Measurements from ENCODE around the gene DPY19L2. TPM values are rescaled to one million over a fixed set of nuclear protein-coding genes. Genes with fewer than 3 reads are reported as not detected.
"Not testable (repeated sequence)": the region's sequence is repeated elsewhere in the genome, so short reads cannot be mapped to it uniquely, and the experiment has no call there.

The DPY19L2 gene
- 4.1 and 5.4 TPM in 2 replicates for total RNA-seq (2014; rRNA removed; shearing (Covaris generic))

DNA sequence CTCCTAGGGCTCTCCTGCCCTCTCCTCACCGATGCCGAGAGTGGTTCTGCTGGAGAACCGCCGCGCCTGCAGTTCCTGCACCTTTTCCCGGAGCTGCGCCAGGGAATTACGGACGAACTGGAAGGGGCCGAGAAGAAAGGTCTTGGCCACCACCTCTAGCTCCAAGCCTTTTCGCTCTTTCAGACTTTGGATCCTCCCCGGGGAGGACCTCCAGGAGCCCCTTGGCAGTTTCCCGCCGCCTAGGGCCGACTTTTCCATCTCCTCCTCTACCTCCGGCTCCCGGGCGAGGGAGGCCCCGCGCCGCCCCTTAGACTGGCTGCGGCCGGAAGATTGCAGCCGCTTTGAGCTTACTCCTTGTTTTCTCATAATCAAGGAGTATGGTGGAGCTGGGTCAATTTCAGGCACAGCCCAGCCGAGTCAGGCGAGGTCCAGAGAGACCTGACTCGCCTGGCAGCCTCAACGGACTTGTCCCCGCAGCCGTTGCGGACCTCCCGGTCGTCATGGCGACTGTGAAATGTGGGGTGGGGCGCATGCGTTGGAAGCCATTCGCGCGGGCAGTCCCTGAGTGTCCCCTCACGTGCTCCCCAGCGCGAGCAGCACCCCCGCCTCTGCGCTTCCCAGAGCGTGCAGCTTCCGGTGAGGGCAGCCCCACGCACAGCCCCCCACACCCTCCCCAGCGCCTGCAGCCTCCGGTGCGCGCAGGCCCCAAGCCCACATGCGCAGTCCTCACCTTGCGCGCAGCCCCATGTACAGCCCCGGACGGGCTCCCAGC lies at the start of gene DPY19L2:
Gene DPY19L2 (minus strand): TSS at position 466 of the 772 bp plus-strand sequence. CDS start 100 bp downstream, at position 366.
- DNase-seq (ENCODE audit: low read depth) = peak; percentile 77

DNA sequence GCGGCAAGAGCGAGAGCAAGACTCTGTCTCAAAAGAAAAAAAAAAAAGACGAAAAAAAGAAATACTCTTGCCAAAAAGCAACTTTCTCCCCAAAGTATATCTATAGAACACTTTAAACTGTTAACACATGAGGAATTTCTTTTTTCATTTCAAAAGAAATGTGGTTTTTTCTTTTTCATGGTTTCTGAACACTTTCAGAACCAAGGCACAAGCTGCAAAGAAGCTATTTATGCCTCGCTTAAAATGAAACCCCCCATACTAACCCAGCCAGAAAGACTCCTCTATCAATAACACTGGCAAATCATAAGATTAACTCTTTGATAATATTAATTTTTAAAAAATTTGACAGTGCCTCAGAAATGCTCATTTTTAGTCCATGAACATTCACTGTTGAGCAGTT lies 48.6 kb upstream of the DPY19L2 start:
- DNase-seq (ENCODE audit: low read depth) = not testable (repeated sequence)

DNA sequence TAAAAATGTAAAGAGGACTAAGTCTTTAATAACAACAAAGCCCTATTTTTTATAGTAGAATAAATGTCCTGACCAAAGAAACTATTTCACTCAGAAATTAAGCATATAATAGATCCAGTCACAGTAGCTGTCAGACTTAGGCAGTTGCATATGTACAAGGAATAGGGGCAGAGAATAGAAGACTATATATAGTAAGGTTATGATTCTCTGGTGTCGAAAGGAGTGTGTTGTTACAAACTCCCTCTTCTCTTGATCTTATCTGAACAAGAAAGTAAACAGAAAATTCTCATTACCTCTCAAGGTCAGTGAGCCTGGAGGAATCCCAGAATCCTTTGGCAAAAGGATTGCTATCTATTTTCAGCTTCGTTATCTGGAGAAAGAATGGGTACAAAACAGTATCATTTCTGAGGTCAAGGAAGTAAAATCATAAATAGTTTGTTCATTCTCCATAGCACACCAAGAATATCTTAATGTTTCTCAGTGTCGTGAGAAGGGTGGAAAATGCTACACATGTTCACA lies 46.9 kb upstream of the DPY19L2 start:
- DNase-seq (ENCODE audit: low read depth) = not testable (repeated sequence)

DNA sequence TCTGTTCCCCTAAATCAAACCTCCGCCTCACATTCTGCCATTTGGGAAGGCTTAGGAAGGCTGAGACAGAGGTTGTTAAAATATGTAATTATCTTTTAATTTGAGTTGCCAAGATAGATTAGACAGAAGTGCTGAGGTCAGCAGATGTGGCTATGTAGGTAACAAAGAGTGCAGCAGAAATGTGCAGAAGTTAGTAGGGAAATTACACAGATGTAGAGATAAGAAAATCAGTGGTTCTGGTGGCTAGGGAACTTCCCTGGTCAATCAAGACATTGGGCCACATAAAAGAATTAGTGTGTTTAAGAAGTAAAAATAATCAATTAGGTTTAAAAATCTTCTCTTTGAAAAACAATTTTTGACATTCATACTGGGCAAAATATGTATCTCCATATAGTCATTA lies 46.1 kb upstream of the DPY19L2 start:
- DNase-seq (ENCODE audit: low read depth) = not testable (repeated sequence)

DNA sequence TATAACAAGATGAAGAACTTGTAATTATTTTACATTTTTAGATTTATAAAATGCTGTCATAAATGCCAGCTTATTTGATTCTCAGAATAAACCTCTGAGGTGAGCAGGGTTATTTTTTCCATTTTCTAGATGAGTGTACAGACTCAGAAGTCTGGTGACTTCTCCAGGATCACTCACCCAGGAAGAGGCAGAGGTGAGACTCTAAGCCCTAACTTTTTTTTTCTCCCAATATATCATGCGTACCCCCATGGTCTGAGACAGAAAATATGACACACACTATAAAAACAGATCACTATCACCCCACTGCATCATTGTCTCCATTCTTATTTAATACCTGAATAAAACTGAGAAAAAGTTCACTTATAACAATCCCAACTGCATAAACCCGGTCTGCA lies 45.4 kb upstream of the DPY19L2 start:
- not testable (repeated sequence) for DNase-seq (ENCODE audit: low read depth)

DNA sequence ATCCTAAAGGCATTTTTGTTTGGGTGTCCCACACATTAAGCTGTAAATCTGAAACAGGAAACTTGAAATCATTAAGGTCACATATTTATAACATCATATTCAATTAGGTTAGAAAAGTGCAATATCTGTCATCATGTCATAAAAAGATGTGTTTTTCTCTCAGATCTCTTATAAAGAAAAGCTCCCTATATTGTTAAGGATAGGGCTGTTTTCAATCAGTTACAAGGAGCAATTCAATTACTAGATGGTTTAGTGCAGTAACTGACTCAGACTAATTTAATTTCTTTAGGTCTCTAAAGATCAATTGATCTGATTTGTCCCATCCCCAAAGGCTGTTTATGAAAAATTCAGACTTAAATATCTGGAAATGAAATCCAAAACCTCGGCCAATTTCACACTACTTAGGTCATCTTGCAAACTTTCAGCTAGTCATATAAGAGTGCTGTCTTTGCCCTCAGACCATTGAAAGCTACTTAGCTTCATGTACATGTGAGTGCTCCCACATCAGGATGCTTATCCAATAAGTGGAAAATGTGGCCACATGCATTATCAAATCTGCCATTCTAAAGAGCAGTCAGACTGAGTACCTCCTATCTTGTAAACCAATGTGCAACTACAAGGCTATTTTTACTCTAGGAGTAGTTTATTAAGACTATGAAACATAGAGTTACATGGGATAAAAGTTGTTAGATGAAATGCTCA lies 44.8 kb upstream of the DPY19L2 start:
- not testable (repeated sequence) for DNase-seq (ENCODE audit: low read depth)

DNA sequence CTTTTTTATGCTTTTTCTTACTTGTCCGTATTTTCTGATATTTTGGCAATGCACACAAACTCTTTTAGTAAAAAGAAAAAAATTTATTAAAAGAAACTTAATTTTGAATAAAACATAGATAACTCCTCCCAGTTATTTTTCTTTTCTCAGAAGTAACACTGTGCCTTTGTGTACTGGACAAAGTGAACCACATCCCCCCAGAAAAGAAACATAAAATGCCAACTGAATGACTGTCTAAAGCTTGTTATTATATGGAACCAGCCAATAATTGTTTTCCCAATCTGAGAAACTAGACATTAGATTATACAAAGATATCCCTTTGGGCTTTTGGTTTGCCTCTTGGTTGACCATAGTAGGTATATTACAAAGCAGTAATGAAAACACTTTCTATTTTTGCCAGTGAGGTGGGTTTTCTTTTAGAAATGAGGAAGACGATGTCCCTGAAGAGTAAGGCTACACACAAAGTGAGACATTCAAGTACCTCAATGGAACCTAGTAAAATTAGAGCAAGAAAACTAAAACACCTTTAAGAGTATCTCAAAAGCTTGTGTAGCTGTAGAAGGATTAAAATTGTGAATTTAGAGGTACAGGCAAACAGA lies 44.2 kb upstream of the DPY19L2 start:
- DNase-seq (ENCODE audit: low read depth) = not testable (repeated sequence)

DNA sequence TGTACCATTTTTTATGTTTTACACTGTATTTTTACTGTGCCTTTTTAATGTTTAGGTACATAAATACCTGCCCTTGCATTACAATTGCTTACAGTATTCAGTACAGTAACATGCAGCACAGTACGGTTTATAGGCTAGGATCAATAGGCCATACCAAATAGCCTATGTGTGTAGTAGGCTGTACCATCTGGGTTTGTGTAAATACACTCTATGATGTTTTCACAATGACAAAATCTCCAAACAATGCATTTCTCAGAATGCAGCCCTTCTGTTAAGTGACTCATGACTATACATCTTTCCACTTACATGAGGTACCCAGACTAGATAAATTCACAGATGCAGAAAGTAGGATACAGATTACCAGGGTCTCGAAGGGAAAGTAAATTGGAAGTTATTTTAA lies 43.0 kb upstream of the DPY19L2 start:
- not testable (repeated sequence) for DNase-seq (ENCODE audit: low read depth)

DNA sequence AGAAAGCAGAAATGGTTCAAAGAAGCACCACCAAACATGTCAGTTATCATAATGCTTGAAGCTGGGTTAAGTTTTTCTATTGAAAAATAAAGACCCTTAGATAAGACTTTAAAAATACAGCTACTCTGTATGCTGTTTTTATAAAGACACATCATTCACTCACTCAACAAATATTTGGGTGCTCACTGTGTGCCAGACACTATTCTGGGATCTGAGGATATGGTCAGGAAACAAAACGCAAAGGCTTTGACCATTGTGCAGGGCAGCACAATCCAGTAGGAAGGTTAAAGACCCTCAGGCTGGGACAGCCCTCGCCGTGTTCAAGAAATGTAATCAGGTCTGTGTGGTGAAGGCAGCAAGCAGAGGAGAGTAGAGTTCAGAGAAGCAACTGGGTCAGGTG lies 38.0 kb upstream of the DPY19L2 start:
- no peak for DNase-seq (ENCODE audit: low read depth)

DNA sequence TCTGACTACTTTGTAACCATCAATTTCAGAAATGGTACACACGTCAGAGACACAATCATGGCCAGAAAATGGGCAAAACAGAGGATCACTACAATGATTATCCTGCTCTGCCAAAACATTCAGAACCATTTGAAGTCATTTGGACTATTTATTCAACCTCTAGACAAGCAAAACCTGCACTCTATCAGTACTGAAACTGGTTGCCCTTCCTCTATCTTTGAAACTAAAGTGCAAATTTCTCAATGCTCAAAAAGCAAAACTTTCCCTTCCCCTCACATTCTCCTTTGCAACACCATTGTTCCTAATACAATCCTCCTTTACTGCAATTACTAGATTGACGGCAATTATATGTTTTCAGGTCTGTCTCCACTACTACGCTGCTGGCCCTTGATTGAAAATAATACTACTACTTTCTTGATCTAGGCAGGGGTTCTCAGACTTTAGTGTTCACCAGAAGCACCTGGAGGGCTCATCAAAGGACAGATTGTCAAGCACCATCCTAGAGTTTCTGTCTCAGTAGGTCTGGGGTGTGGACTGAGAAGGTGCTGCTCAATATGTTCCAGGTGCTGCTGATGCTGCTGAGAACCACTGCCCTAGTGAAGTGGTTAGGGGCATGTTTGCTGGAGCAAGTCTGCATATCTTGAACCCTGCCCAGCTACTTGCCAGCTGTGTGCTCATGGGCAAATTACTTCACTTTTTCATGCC lies 31.5 kb upstream of the DPY19L2 start:
- DNase-seq (ENCODE audit: low read depth) = not testable (repeated sequence)

DNA sequence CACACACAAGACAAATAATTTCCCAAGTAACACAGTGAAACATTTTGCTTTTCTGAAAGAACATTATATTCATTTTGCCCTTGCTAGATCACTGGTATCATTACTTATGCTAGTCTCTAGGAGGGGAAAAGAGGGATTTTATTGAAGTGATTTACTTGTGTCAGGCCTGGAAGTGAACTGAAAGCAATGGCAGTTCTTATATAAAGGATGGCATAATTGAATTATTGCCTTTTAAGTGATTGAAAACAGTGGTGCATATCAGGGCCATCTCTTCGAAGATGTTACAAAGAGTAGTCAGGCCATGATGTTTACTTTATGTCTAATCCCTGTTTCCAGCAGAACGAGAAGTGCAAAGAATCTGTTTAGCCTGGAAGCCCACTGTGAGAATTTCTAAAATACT lies 30.7 kb upstream of the DPY19L2 start:
- not testable (repeated sequence) for DNase-seq (ENCODE audit: low read depth)

DNA sequence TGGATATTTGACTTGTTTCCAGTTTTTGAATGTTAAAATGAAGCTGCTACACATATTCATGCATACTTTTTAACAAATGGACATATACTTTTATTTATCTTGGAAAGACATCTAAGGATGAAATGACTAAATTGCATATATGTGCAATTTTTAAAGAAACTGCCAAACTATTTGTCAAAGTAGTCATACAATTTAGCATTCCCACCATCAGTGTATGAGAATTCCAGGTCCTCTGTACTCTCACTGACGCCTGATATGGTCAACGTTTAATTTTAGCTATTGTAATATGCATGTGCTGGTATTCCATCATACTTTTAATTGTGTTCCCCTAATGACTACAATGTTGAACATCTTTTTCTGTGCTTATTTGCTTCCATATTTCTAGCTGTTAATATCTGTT lies 22.5 kb upstream of the DPY19L2 start:
- DNase-seq (ENCODE audit: low read depth) = not testable (repeated sequence)

DNA sequence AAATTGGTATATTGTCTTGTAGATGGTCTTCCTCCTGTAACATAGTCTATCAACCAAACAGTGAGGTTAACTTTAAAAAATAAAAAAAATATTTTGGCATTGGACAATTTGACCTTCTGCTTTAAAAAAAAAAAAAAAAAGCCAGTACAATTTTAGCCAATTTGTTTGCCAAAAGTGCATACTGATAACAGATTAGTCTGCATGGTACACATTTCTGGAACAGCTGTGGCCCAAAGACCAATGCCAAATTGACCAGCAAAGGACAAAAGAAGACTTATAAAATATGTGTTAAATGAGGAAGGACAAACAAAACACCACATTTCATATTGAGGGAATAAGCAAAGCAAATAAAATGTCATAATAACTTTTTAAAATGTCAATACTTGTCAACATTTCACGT lies 20.8 kb upstream of the DPY19L2 start:
- DNase-seq (ENCODE audit: low read depth) = not testable (repeated sequence)

DNA sequence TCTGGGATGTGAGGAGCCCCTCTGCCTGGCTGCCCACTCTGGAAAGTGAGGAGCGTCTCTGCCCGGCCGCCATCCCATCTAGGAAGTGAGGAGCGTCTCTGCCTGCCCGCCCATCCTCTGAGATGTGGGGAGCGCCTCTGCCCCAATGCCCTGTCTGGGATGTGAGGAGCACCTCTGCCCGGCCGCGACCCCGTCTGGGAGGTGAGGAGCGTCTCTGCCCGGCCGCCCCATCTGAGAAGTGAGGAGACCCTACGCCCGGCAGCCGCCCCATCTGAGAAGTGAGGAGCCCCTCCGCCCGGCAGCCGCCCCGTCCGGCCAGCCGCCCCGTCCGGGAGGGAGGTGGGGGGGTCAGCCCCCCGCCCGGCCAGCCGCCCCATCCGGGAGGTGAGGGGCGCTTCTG lies 18.3 kb upstream of the DPY19L2 start:
- not testable (repeated sequence) for DNase-seq (ENCODE audit: low read depth)

DNA sequence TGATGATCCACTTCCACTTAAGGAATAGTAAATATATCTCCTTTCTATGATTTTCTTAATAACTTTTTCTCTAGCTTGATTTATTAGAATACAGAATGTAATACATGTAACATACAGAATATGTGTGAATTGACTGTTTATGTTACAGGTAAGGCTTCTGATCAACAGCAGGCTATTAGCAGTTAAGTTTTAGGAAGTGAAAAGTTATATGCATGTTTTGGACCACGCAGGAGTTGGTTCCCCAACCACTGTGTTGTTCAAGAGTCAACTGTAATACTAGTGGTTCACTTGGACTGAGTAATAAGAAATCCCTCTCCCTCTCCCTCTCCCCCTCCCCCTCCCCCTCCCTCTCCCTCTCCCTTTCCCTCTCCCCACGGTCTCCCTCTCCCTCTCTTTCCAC lies 17.5 kb upstream of the DPY19L2 start:
- not testable (repeated sequence) for DNase-seq (ENCODE audit: low read depth)

DNA sequence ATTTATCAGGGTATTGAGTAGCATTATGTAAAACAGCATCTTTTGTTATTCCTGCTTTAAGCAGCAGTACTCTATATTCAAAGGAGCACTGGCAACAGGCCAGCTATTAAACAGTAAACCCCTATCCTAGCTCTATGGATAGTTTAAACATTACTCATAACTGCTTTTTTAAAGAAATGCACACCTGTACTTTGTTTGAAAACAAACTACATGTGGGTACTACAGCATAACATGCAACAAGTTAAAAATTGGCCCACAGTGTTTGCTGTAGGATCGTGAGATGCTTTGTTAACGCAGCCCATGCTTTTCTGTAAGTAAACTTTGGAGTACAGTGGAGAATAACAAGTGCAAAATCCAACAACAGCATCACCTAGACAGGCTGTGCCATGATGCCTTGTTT lies 14.3 kb upstream of the DPY19L2 start:
- DNase-seq (ENCODE audit: low read depth) = not testable (repeated sequence)

DNA sequence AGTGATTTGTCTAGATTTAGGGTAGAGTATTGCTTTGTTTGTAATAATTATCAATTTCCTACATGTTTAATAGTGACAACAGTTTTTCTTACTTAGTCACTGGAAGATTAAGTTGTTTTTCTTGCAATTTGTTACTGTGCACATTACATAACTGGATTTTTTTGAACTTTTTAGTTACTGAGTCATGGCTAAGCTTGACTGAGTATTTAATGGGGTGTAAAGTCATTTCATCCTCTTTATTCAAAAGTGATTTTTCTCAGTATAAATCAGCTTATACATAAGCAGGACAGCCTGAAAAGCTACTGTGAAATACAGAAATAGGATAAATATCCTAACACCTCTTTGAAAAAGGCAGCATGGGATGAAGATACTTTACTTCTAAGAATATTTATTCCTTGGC lies 12.5 kb upstream of the DPY19L2 start:
- not testable (repeated sequence) for DNase-seq (ENCODE audit: low read depth)

DNA sequence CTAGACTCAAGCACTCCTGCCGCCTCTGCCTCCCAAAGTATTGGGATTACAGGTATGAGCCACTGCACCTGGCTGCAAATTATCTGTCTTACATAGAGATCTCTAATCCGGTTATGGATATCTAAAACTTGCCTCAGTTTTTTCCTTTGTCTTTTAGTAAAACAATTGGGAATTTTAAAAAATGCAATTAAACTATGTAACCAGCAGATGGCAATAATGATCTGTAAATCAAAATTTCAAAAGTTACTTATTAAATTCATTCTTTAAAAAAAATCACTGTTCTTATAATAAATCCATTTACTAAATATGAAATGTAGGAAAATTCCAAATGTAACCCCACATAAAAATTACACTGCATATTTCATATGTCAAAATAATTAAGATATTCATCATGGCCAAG lies 4.3 kb upstream of the DPY19L2 start:
- DNase-seq (ENCODE audit: low read depth) = not testable (repeated sequence)

DNA sequence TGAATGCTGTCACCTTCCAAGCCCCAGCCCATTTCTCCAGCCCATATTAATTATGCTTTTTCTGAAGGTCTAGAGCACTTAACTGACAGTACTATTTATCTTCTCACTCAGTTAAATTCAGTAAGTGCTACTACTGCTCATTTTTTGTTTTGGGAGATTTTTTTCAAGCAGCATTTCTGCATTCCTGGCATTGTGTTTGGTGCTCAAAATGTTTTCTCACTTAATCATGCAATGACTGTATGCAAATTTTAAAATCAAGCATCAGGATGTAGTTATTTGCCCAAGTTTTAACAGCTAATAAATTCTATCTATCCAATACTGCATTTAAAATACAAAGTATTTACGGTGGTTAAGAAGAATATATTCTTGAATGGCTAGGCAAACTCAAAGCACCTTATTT lies 1.6 kb upstream of the DPY19L2 start:
- not testable (repeated sequence) for DNase-seq (ENCODE audit: low read depth)

DNA sequence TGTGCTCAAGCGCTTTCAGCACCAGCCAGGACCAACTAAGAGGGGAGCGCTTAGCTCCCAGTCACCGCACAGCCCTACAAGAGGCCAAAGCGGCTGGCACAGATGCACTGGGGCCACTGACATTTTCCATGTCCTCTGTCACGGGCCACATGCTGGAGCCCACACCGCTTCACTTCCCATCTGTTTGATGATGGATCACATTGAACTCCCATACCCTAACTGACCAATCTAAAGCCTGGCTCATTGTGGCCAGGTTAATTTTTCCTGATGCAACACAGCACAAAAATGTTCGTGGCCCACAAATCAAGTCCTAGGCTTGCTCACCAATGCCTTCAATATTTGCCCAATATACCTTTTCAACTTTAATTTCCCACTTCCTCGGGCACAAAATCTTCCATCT lies 1.1 kb upstream of the DPY19L2 start:
- not testable (repeated sequence) for DNase-seq (ENCODE audit: low read depth)

DNA sequence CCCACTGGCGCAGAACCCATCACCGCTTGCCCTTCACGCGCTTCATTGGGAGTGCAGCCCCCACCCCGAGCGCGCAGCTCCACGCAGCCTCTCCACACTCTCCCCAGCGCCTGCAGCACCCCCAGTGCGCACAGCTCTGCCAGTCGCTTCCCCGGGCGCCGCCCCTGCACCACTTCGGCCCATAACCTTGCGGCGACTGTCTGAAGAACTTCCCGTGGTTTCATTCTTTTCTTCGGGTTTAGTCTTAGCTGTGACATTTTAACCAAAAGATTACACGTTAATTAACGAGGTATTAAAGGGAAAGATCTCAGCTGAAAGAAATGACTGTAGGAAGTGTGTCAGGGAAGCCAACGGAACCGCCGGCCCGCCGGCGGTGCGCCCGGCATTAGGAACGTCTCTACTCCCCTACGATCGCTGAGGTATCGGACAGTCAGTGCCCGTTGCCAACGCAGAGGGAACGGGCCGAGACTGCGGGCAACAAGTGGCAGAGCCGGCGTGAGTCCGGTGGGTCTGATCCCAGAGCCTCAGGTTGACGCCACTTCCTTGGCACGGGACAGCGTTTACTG lies 590 bp upstream of the DPY19L2 start:
- peak; percentile 30 for DNase-seq (ENCODE audit: low read depth)
